Right lobe of liver (tissue), 6 donors: Measurements from ENCODE around the gene VTN. TPM values are rescaled to one million over a fixed set of nuclear protein-coding genes. Genes with fewer than 3 reads are reported as not detected.

Experiments
- ATAC-seq, 4 donors: fragments of 200-7000 bp; cut with Tn5 transposase; one replicate each; pipeline ENCODE4 v1.9.1; 2020; ENCODE audit warnings: mild to moderate bottlenecking in 4 of 4, moderate library complexity in 4 of 4
- DNase-seq, 3 donors: peaks; one replicate each; pipeline ENCODE4 v3.0.0-alpha.2; 2020
- H3K27ac ChIP-seq, 3 donors: fragments of 200-600 bp; one replicate each; pipeline ENCODE4 v1.8.0; 2022
- H3K27me3 ChIP-seq, 2 donors: fragments of 200-600 bp; one replicate each; pipeline ENCODE4 v1.8.0; 2022
- H3K36me3 ChIP-seq, 4 donors: fragments of 200-600 bp; sonication (generic) in 1 of 4; one replicate each; pipeline versions ENCODE4 v1.5.1 to v1.8.0; 2017 to 2022; ENCODE audit warnings: control low read depth in 1 of 4
- H3K4me1 ChIP-seq, 4 donors: fragments of 200-600 bp; sonication (generic) in 1 of 4; one replicate each; pipeline versions ENCODE4 v1.5.1 to v1.8.0; 2017 to 2022; ENCODE audit warnings: control low read depth in 1 of 4
- H3K4me3 ChIP-seq, 3 donors: fragments of 200-600 bp; one replicate each; pipeline ENCODE4 v1.8.0; 2022
- H3K9me3 ChIP-seq, 4 donors: fragments of 200-600 bp; sonication (generic) in 1 of 4; one replicate each; pipeline versions ENCODE4 v1.5.1 to v1.8.0; 2017 to 2022; ENCODE audit warnings: control low read depth in 1 of 4
- CTCF ChIP-seq, 4 donors: fragments of 200-600 bp in 3 of 4; fragments of 450-650 bp in 1 of 4; IDR thresholded peaks; one replicate each; pipeline versions ENCODE4 v1.5.1 to v1.8.0; 2016 to 2022; ENCODE audit warnings: antibody characterized with exemption in 4 of 4, mild to moderate bottlenecking in 2 of 4
- POLR2A ChIP-seq: fragments of 450-650 bp; IDR thresholded peaks from one replicate; pipeline ENCODE4 v1.6.1; 2017; ENCODE audit warnings: antibody characterized with exemption, mild to moderate bottlenecking
- WGBS: methylation state at CpG from one replicate; pipeline ENCODE4 v1.1.6; 2018; ENCODE audit warnings: low coverage, low lambda C conversion rate; ENCODE audit not compliant: insufficient coverage; ENCODE audit errors: missing lambda C conversion rate; 5-methylcytosine and 5-hydroxymethylcytosine counted together
- intact Hi-C, 2 donors: fragments of 100-400 bp; cut with DNase I; formaldehyde crosslinking; loops; one replicate each; pipeline versions ENCODE4 v1.11.2 to v1.14.1; 2022
- total RNA-seq, 6 experiments: library from RNA; depleted of rRNA in 2 of 6; stranded (reverse); fragments of >200 nt in 2 of 6; fragmentation: NEBNext Ultra II Directional in 3 of 6; extraction: Animal tissue kit (Norgen Biotek cat#: 25700) in 3 of 6; gene quantifications; one replicate each; pipeline versions ENCODE4 v1.1.0 to v1.2.4, GENCODE V29; 2016 to 2023
- donor health status: DM: no; HTN: yes; CAD: no.
- donor health status: DM: no; HTN: no; CAD: no.
- donor health status: DM: no; HTN: no; CAD: no.
- donor health status: DM: no; HTN: yes; CAD: no.
- donor health status: DM: no; HTN: yes; CAD: no.

VTN gene
- total RNA-seq, 6 experiments from 2014 or later: 2,747 to 3,771 (median 3,031) TPM

- WGBS: no CpG with 5 or more reads among the region's 1 CpG
- no peak for TF ChIP-seq CTCF (IDR thresholded peaks at IDR 0.05)
These were observed 20.9 kb upstream of the VTN start for GRCh38 chr17:28390984-28391383.

GRCh38 chr17:28390563-28390962 is 20.5 kb upstream of the VTN start:
- 86% methylated on average over 2 of the region's 2 CpGs for WGBS
- intact Hi-C loops: no loop called here
- H3K4me1 ChIP-seq: no peaks in the 10 kb centered on the region
- H3K4me3 ChIP-seq: no peak overlapping the region
- H3K9me3 ChIP-seq: no peaks in the 10 kb centered on the region
- DNase-seq: no peak
- TF ChIP-seq POLR2A (no peak), CTCF (IDR thresholded peaks at IDR 0.05) (no peak)
- H3K36me3 ChIP-seq: peaks cover 0 to 19% (median 4%) of the 10 kb centered on the region in 4 donors
- no peaks in the 10 kb centered on the region for H3K27me3 ChIP-seq
- no peak overlapping the region for H3K27ac ChIP-seq
- ATAC-seq: no peak

More at GRCh38 chr17:28390984-28391383, 20.9 kb upstream of the VTN start:
- no peaks in the 10 kb centered on the region for H3K27me3 ChIP-seq
- no peak overlapping the region for H3K4me3 ChIP-seq
- no peaks in the 10 kb centered on the region for H3K4me1 ChIP-seq
- ATAC-seq: no peak
- H3K27ac ChIP-seq: no peak overlapping the region
- intact Hi-C loops: no loop called here
- DNase-seq: no peak
- H3K36me3 ChIP-seq: peaks cover 0 to 24% (median 4%) of the 10 kb centered on the region in 4 donors
- H3K9me3 ChIP-seq: no peaks in the 10 kb centered on the region

- no peak overlapping the region for H3K27ac ChIP-seq
- H3K4me1 ChIP-seq: no peaks in the 10 kb centered on the region
- TF ChIP-seq POLR2A: no peak
- ATAC-seq (no peak), DNase-seq (no peak)
- 50% methylated on average over 1 of the region's 1 CpG for WGBS
- no peaks in the 10 kb centered on the region for H3K27me3 ChIP-seq
- no peak overlapping the region for H3K4me3 ChIP-seq
- H3K9me3 ChIP-seq: no peaks in the 10 kb centered on the region
- H3K36me3 ChIP-seq: peaks cover 0 to 18% (median 4%) of the 10 kb centered on the region in 4 donors
- intact Hi-C loops: no loop called here
These were observed 20.0 kb upstream of the VTN start for GRCh38 chr17:28390141-28390540.

GRCh38 chr17:28388106-28388505 is 18.0 kb upstream of the VTN start:
- 100% methylated on average over 1 of the region's 11 CpGs for WGBS
- Histone ChIP-seq H3K4me1 (peaks cover 0 to 7% (median 0%) of the 10 kb centered on the region in 4 donors), H3K9me3 (no peaks in the 10 kb centered on the region), H3K4me3 (no peak overlapping the region), H3K27me3 (no peaks in the 10 kb centered on the region), H3K27ac (no peak overlapping the region), H3K36me3 (peaks cover 0 to 18% (median 4%) of the 10 kb centered on the region in 4 donors)
- no peak for ATAC-seq
- no peak for DNase-seq
- TF ChIP-seq CTCF (IDR thresholded peaks at IDR 0.05) (no peak), POLR2A (no peak)
- intact Hi-C loops: no loop called here

GRCh38 chr17:28386391-28386790 is 16.3 kb upstream of the VTN start:
- Histone ChIP-seq H3K27ac (no peak overlapping the region), H3K4me3 (no peak overlapping the region), H3K9me3 (no peaks in the 10 kb centered on the region), H3K36me3 (peaks cover 0 to 14% (median 3%) of the 10 kb centered on the region in 4 donors), H3K27me3 (no peaks in the 10 kb centered on the region), H3K4me1 (peaks cover 0 to 11% (median 0%) of the 10 kb centered on the region in 4 donors)
- TF ChIP-seq POLR2A: no peak
- TF ChIP-seq CTCF (IDR thresholded peaks at IDR 0.05): no peak
- no peak for DNase-seq
- intact Hi-C loops: no loop called here
- no peak for ATAC-seq
